NT2/D1 (cell line): ENCODE data around the gene UQCC5.

Source experiments
- DNase-seq: peaks from one replicate; pipeline ENCODE4 v3.0.0-alpha.2; 2011; ENCODE audit warnings: low read depth, low spot score
- H3K27me3 ChIP-seq: 2 replicates; pipeline ENCODE4 v1.6.0; 2011; ENCODE audit warnings: mild to moderate bottlenecking; ENCODE audit not compliant: insufficient read length, insufficient read depth
- H3K36me3 ChIP-seq: 2 replicates; pipeline ENCODE4 v1.6.1; 2011; ENCODE audit warnings: mild to moderate bottlenecking, low read length, mixed read lengths; ENCODE audit not compliant: insufficient read depth, insufficient read length
- H3K4me1 ChIP-seq: 2 replicates; pipeline ENCODE4 v1.5.1; 2011; ENCODE audit not compliant: insufficient read depth, insufficient read length
- H3K4me3 ChIP-seq: 2 replicates; pipeline ENCODE4 v1.5.1; 2011; ENCODE audit warnings: low read depth; ENCODE audit not compliant: insufficient read length
- H3K9ac ChIP-seq: 2 replicates; pipeline ENCODE4 v1.6.0; 2011; ENCODE audit warnings: low read depth; ENCODE audit not compliant: insufficient read length
- H3K9me3 ChIP-seq: 2 replicates; pipeline ENCODE4 v1.5.1; 2011; ENCODE audit warnings: mild to moderate bottlenecking, low read length; ENCODE audit not compliant: insufficient read depth
- SUZ12 ChIP-seq: IDR thresholded peaks from 2 replicates; pipeline ENCODE4 v1.6.1; 2011; ENCODE audit not compliant: insufficient read length, insufficient read depth; ENCODE audit errors: extremely low read depth
- YY1 ChIP-seq: IDR thresholded peaks from 2 replicates; pipeline ENCODE4 v1.6.1; 2011; ENCODE audit not compliant: insufficient read length, insufficient read depth
- ZNF274 ChIP-seq: IDR thresholded peaks from 2 replicates; pipeline ENCODE4 v1.6.1; 2011; ENCODE audit warnings: mild to moderate bottlenecking, low read depth, low read length

UQCC5 gene

GRCh38 chr3:52498137-52499054, 38.0 kb upstream of the UQCC5 start:
- no peaks in the 10 kb centered on the region for H3K9me3 ChIP-seq
- H3K4me3 ChIP-seq = no peak overlapping the region
- DNase-seq = no peak
- peaks cover 3% of the 10 kb centered on the region for H3K27me3 ChIP-seq
- TF ChIP-seq SUZ12 (no peak), ZNF274 (no peak), YY1 (no peak)
- H3K9ac ChIP-seq = peak overlapping the region; percentile 8
- H3K36me3 ChIP-seq = peaks cover 6% of the 10 kb centered on the region
- peaks cover 10% of the 10 kb centered on the region for H3K4me1 ChIP-seq

GRCh38 chr3:52501046-52501445, 35.4 kb upstream of the UQCC5 start:
- no peak overlapping the region for H3K4me3 ChIP-seq

GRCh38 chr3:52502001-52502400, 34.4 kb upstream of the UQCC5 start:
- no peak for TF ChIP-seq ZNF274
- TF ChIP-seq SUZ12 = no peak
- TF ChIP-seq YY1 = no peak
- no peak overlapping the region for H3K4me3 ChIP-seq
- DNase-seq = no peak
- no peaks in the 10 kb centered on the region for H3K36me3 ChIP-seq
- H3K9ac ChIP-seq = no peak overlapping the region
- H3K4me1 ChIP-seq = peaks cover 28% of the 10 kb centered on the region
- H3K27me3 ChIP-seq = peaks cover 6% of the 10 kb centered on the region
- H3K9me3 ChIP-seq = no peaks in the 10 kb centered on the region

More at GRCh38 chr3:52501046-52501445, 35.4 kb upstream of the UQCC5 start:
- Histone ChIP-seq H3K4me1 (peaks cover 21% of the 10 kb centered on the region), H3K27me3 (peaks cover 3% of the 10 kb centered on the region), H3K9me3 (no peaks in the 10 kb centered on the region), H3K9ac (no peak overlapping the region), H3K36me3 (no peaks in the 10 kb centered on the region)
- TF ChIP-seq YY1 = no peak
- TF ChIP-seq SUZ12 = no peak
- no peak for TF ChIP-seq ZNF274
- DNase-seq = no peak

GRCh38 chr3:52502808-52503350, 33.5 kb upstream of the UQCC5 start:
- Histone ChIP-seq H3K9ac (no peak overlapping the region), H3K36me3 (no peaks in the 10 kb centered on the region), H3K4me1 (peaks cover 30% of the 10 kb centered on the region), H3K27me3 (peaks cover 6% of the 10 kb centered on the region), H3K4me3 (no peak overlapping the region), H3K9me3 (no peaks in the 10 kb centered on the region)
- no peak for DNase-seq
- TF ChIP-seq ZNF274 = no peak
- no peak for TF ChIP-seq YY1
- TF ChIP-seq SUZ12 = no peak

- no peaks in the 10 kb centered on the region for H3K9me3 ChIP-seq
- peaks cover 30% of the 10 kb centered on the region for H3K4me1 ChIP-seq
- no peaks in the 10 kb centered on the region for H3K36me3 ChIP-seq
- H3K9ac ChIP-seq = no peak overlapping the region
- H3K27me3 ChIP-seq = peaks cover 2% of the 10 kb centered on the region
- DNase-seq = no peak
- TF ChIP-seq YY1 = no peak
- no peak for TF ChIP-seq ZNF274
- no peak for TF ChIP-seq SUZ12
- H3K4me3 ChIP-seq = no peak overlapping the region
Measured at GRCh38 chr3:52503788-52504424, 32.5 kb upstream of the UQCC5 start.

GRCh38 chr3:52504977-52505376, 31.4 kb upstream of the UQCC5 start:
- Histone ChIP-seq H3K27me3 (peaks cover 8% of the 10 kb centered on the region), H3K9ac (peak overlapping the region; percentile 45), H3K4me3 (no peak overlapping the region), H3K4me1 (peaks cover 30% of the 10 kb centered on the region), H3K9me3 (no peaks in the 10 kb centered on the region), H3K36me3 (no peaks in the 10 kb centered on the region)
- no peak for DNase-seq
- no peak for TF ChIP-seq SUZ12
- no peak for TF ChIP-seq ZNF274
- TF ChIP-seq YY1 = no peak
